Measurements from ENCODE around the gene CBX4.

The CBX4 gene

GRCh38 chr17:79785900-79786810, 53.1 kb downstream of the CBX4 start:
- no peak overlapping the region for H3K27ac ChIP-seq
- DNase-seq (ENCODE audit: low spot score), result no peak
- ChIA-PET CTCF (interaction anchor here (0.6 kb wide), 1 partner anchor 207 kb away, joined by 3 read pairs; no protein-coding TSS in a partner anchor), POLR2A (ENCODE audit: low non-redundant PET) (no interaction called here)
- TF ChIP-seq CTCF (conservative IDR thresholded peaks at IDR 0.05; ENCODE audit: low read depth), result no peak

GRCh38 chr17:79785017-79785899, 54.0 kb downstream of the CBX4 start:
- DNase-seq (ENCODE audit: low spot score), result no peak
- ChIA-PET POLR2A (ENCODE audit: low non-redundant PET) (no interaction called here), CTCF (interaction anchor here (0.6 kb wide), 1 partner anchor 208 kb away, joined by 3 read pairs; no protein-coding TSS in a partner anchor)
- TF ChIP-seq CTCF (conservative IDR thresholded peaks at IDR 0.05; ENCODE audit: low read depth), result no peak
- H3K27ac ChIP-seq, result no peak overlapping the region

GRCh38 chr17:79784353-79785016, 54.8 kb downstream of the CBX4 start:
- no peak for TF ChIP-seq CTCF (conservative IDR thresholded peaks at IDR 0.05; ENCODE audit: low read depth)

GRCh38 chr17:79783891-79784290, 55.3 kb downstream of the CBX4 start:
- TF ChIP-seq CTCF (conservative IDR thresholded peaks at IDR 0.05; ENCODE audit: low read depth), result no peak
- CTCF ChIA-PET, result no interaction called here
- no peak overlapping the region for H3K27ac ChIP-seq
- POLR2A ChIA-PET (ENCODE audit: low non-redundant PET), result no interaction called here
- DNase-seq (ENCODE audit: low spot score), result no peak

More at GRCh38 chr17:79784353-79785016, 54.8 kb downstream of the CBX4 start:
- H3K27ac ChIP-seq, result no peak overlapping the region
- CTCF ChIA-PET, result no interaction called here
- POLR2A ChIA-PET (ENCODE audit: low non-redundant PET), result no interaction called here
- DNase-seq (ENCODE audit: low spot score), result no peak
